Keratinocyte (primary cell): Measurements from ENCODE around the gene GRIA4. TPM values are rescaled to one million over a fixed set of nuclear protein-coding genes. Genes with fewer than 3 reads are reported as not detected.

Source experiments
- DNase-seq: peaks from one replicate; pipeline ENCODE4 v3.0.0-alpha.2; 2011; ENCODE audit warnings: low read depth, missing footprints, low spot score
- FAIRE-seq: peaks from 2 replicates; lab custom pipeline; 2011; peaks lifted over from hg19 to GRCh38; lab: Jason Lieb, UNC
- H2AFZ ChIP-seq: 2 replicates; pipeline ENCODE4 v1.6.0; 2012; ENCODE audit warnings: low read length, control low read depth, inconsistent platforms; ENCODE audit not compliant: control insufficient read depth
- H3K27ac ChIP-seq: 2 replicates; pipeline ENCODE4 v1.5.1; 2011; ENCODE audit warnings: low read length; ENCODE audit not compliant: control insufficient read depth, insufficient read depth
- H3K27me3 ChIP-seq: 3 replicates; pipeline ENCODE4 v1.6.0; 2011; ENCODE audit warnings: low read length; ENCODE audit not compliant: control insufficient read depth, insufficient read depth; ENCODE audit errors: extremely low read depth
- H3K36me3 ChIP-seq, 2 experiments: 2 replicates in 1 of 2; 3 replicates in 1 of 2; pipeline ENCODE4 v1.5.1; 2011; ENCODE audit warnings: low read length in 2 of 2, mild to moderate bottlenecking in 1 of 2; ENCODE audit not compliant: control insufficient read depth in 2 of 2, insufficient read depth in 2 of 2; ENCODE audit errors: extremely low read depth in 1 of 2
- H3K4me1 ChIP-seq: 3 replicates; pipeline ENCODE4 v1.5.1; 2011; ENCODE audit warnings: low read length; ENCODE audit not compliant: control insufficient read depth, insufficient read depth; ENCODE audit errors: extremely low read depth
- H3K4me2 ChIP-seq: 3 replicates; pipeline ENCODE4 v1.6.0; 2011; ENCODE audit warnings: low read depth, low read length; ENCODE audit not compliant: control insufficient read depth, insufficient read depth; ENCODE audit errors: extremely low read depth
- H3K4me3 ChIP-seq, 3 experiments: fragments of 200-600 bp in 1 of 3; sonication (generic) in 1 of 3; 2 replicates in 2 of 3; 3 replicates in 1 of 3; pipeline ENCODE4 v1.5.1; 2011 to 2016; ENCODE audit warnings: low read length in 3 of 3, mild to moderate bottlenecking in 3 of 3, control low read depth in 2 of 3, inconsistent platforms in 1 of 3, low read depth in 1 of 3, mixed read lengths in 1 of 3, mixed run types in 1 of 3, moderate library complexity in 1 of 3; ENCODE audit not compliant: control insufficient read depth in 2 of 3, insufficient read depth in 2 of 3; ENCODE audit errors: extremely low read depth in 1 of 3
- H3K79me2 ChIP-seq: 2 replicates; pipeline ENCODE4 v1.6.0; 2012; ENCODE audit warnings: low read length; ENCODE audit not compliant: control insufficient read depth, insufficient read depth
- H3K9ac ChIP-seq: 3 replicates; pipeline ENCODE4 v1.6.0; 2011; ENCODE audit warnings: low read length; ENCODE audit not compliant: control insufficient read depth, insufficient read depth; ENCODE audit errors: extremely low read depth
- H3K9me1 ChIP-seq: 3 replicates; pipeline ENCODE4 v1.6.0; 2011; ENCODE audit warnings: low read length; ENCODE audit not compliant: control insufficient read depth, insufficient read depth; ENCODE audit errors: extremely low read depth
- H3K9me3 ChIP-seq: 2 replicates; pipeline ENCODE4 v1.5.1; 2012; ENCODE audit warnings: low read depth, low read length; ENCODE audit not compliant: control insufficient read depth
- H4K20me1 ChIP-seq: 3 replicates; pipeline ENCODE4 v1.6.0; 2011; ENCODE audit warnings: low read length; ENCODE audit not compliant: control insufficient read depth, insufficient read depth; ENCODE audit errors: extremely low read depth
- EZH2 ChIP-seq: IDR thresholded peaks from one replicate; pipeline ENCODE4 v1.6.1; 2012; ENCODE audit warnings: inconsistent platforms, mild to moderate bottlenecking, low read length, moderate library complexity
- dilution Hi-C: fragments of 300-500 bp; cut with MboI; formaldehyde crosslinking; loops from one replicate; pipeline ENCODE4 v1.7.0; 2020; ENCODE audit warnings: low sequenced_read_pairs; ENCODE audit not compliant: extremely low pct_ligation_motif_present
- polyA plus RNA-seq, 5 experiments: library from polyadenylated mRNA; depleted of rRNA in 3 of 5; stranded (reverse) in 3 of 5; stranded (forward) in 1 of 5; unstranded in 1 of 5; fragments of >200 nt; gene quantifications; 1 replicate in 1 of 5; 2 replicates in 3 of 5; 3 replicates in 1 of 5; pipeline versions ENCODE4 v1.2.1 to v1.2.3, GENCODE V29; 2011 to 2012; ENCODE audit warnings: missing spikeins in 2 of 5, low read depth in 1 of 5, low replicate concordance in 1 of 5
- TF ChIP-seq, protein P1 (sequence below), 3 experiments: IDR thresholded peaks in 1 of 3; conservative IDR thresholded peaks in 1 of 3; optimal IDR thresholded peaks in 1 of 3; 2 replicates in 2 of 3; 3 replicates in 1 of 3; pipeline versions ENCODE3 to v1.5.1; 2011; ENCODE audit warnings: low read length in 3 of 3, mild to moderate bottlenecking in 3 of 3, moderate library complexity in 2 of 3, control low read depth in 1 of 3, inconsistent platforms in 1 of 3; ENCODE audit not compliant: insufficient read depth in 2 of 3; ENCODE audit errors: extremely low read depth in 1 of 3

The GRIA4 gene
- polyA plus RNA-seq, 1 donor (not counting 4 experiments of a cell fraction or from before 2014, with no cell fraction given) = not detected

DNA sequence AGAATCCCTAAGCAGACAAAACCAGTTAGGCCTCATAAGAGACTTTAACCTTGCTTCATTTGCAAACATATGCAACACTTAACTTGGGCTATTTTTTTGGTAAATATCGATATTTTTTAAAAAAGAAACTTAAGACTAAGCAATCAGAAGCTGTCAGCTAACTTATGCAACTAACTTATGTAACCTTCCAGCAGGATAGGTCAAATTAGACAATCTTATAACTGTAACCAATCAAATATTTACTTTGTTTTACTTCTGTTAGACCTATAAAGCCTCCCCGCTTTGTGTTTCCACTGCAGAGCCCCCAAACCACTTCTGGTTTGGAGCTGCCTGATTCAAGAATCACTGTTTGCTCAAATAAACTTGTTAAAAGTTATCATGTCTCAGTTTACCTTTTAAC is 404.2 kb downstream of the GRIA4 start:
- no peak overlapping the region for H3K4me3 ChIP-seq
- H3K9me1 ChIP-seq = no peaks in the 10 kb centered on the region
- no peaks in the 10 kb centered on the region for H3K27me3 ChIP-seq
- H3K9ac ChIP-seq = no peak overlapping the region
- no peaks in the 10 kb centered on the region for H3K9me3 ChIP-seq
- FAIRE-seq (no peak), DNase-seq (no peak)
- peaks cover 4% of the 10 kb centered on the region for H3K4me1 ChIP-seq
- no peak overlapping the region for H3K27ac ChIP-seq
- H2AFZ ChIP-seq = no peak overlapping the region
- peaks cover 0 to 5% of the 10 kb centered on the region in 2 experiments for H3K36me3 ChIP-seq
- H4K20me1 ChIP-seq = no peaks in the 10 kb centered on the region
- peaks cover 21% of the 10 kb centered on the region for H3K79me2 ChIP-seq
- dilution Hi-C loops = no loop called here
- H3K4me2 ChIP-seq = no peak overlapping the region
- TF ChIP-seq, protein P1, sequence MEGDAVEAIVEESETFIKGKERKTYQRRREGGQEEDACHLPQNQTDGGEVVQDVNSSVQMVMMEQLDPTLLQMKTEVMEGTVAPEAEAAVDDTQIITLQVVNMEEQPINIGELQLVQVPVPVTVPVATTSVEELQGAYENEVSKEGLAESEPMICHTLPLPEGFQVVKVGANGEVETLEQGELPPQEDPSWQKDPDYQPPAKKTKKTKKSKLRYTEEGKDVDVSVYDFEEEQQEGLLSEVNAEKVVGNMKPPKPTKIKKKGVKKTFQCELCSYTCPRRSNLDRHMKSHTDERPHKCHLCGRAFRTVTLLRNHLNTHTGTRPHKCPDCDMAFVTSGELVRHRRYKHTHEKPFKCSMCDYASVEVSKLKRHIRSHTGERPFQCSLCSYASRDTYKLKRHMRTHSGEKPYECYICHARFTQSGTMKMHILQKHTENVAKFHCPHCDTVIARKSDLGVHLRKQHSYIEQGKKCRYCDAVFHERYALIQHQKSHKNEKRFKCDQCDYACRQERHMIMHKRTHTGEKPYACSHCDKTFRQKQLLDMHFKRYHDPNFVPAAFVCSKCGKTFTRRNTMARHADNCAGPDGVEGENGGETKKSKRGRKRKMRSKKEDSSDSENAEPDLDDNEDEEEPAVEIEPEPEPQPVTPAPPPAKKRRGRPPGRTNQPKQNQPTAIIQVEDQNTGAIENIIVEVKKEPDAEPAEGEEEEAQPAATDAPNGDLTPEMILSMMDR (optimal IDR thresholded peaks at IDR 0.05 in 1 of 3, IDR thresholded peaks at IDR 0.05 in 1 of 3, conservative IDR thresholded peaks at IDR 0.05 in 1 of 3; ENCODE audit: extremely low read depth in 1 of 3, insufficient read depth in 2 of 3, low read length in 3 of 3) = no peak

DNA sequence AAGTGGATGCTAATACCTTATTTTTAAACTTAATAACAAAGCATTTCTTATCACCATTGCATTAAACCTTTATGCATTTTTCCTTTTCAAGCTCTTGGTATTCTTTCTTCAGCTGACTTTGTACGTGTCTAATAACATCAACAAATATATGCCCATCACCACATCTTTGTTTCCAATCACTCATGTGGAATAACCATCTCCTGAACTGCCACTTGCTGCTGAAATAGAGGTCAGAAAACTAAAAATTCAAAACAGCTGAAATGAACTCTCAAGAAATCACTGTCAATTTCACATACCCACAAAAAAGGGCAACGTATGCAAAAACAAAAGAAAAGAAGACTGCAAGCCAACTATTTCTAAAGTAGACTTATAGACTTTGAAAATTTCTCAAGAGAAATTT is 404.7 kb downstream of the GRIA4 start:
- no peak overlapping the region for H3K9ac ChIP-seq
- dilution Hi-C loops = no loop called here
- no peak overlapping the region for H2AFZ ChIP-seq
- no peak overlapping the region for H3K4me3 ChIP-seq
- H3K4me2 ChIP-seq = no peak overlapping the region
- H3K27ac ChIP-seq = no peak overlapping the region
- peaks cover 25% of the 10 kb centered on the region for H3K79me2 ChIP-seq
- TF ChIP-seq, protein P1 (optimal IDR thresholded peaks at IDR 0.05 in 1 of 3, IDR thresholded peaks at IDR 0.05 in 1 of 3, conservative IDR thresholded peaks at IDR 0.05 in 1 of 3; ENCODE audit: extremely low read depth in 1 of 3, insufficient read depth in 2 of 3, low read length in 3 of 3) = no peak
- TF ChIP-seq EZH2 = no peak
- no peaks in the 10 kb centered on the region for H3K27me3 ChIP-seq
- no peaks in the 10 kb centered on the region for H3K9me3 ChIP-seq
- FAIRE-seq = no peak
- H3K36me3 ChIP-seq = peaks cover 0 to 3% of the 10 kb centered on the region in 2 experiments
- no peaks in the 10 kb centered on the region for H4K20me1 ChIP-seq
- peaks cover 9% of the 10 kb centered on the region for H3K4me1 ChIP-seq
- no peaks in the 10 kb centered on the region for H3K9me1 ChIP-seq
- DNase-seq = no peak
